Common myeloid progenitor, CD34-positive (primary cell): ENCODE data around the gene MATN1.

Source experiments
- CTCF ChIA-PET: fragments of 350-600 bp; sonication (Branson Sonifier 250); formaldehyde crosslinking; loops from one replicate; lab custom pipeline; 2021; ENCODE audit warnings: antibody characterized with exemption; lab: Charles Lee
- POLR2A ChIA-PET: fragments of 350-600 bp; sonication (Branson Sonifier 250); formaldehyde crosslinking; loops from one replicate; lab custom pipeline; 2021; ENCODE audit warnings: antibody characterized with exemption; lab: Charles Lee
- DNase-seq, 3 donors: peaks; one replicate each; pipeline versions ENCODE4 v3.0.0 to v3.0.0-alpha.2; 2013
- H3K27ac ChIP-seq, 2 experiments: 1 replicate in 1 of 2; 2 replicates in 1 of 2; pipeline ENCODE4 v1.7.0; 2013; ENCODE audit warnings: inconsistent platforms in 2 of 2, low read length in 2 of 2, mild to moderate bottlenecking in 2 of 2, low read depth in 1 of 2, moderate library complexity in 1 of 2; ENCODE audit not compliant: severe bottlenecking in 2 of 2, insufficient read depth in 1 of 2, poor library complexity in 1 of 2
- H3K27me3 ChIP-seq, 5 experiments: replicated peaks in 2 of 5; 1 replicate in 3 of 5; 2 replicates in 2 of 5; pipeline versions ENCODE4 v1.6.1 to v1.7.0; 2013; ENCODE audit warnings: low read length in 4 of 5, mild to moderate bottlenecking in 2 of 5, moderate library complexity in 2 of 5, inconsistent platforms in 1 of 5; ENCODE audit not compliant: insufficient read depth in 5 of 5, control insufficient read depth in 4 of 5
- H3K36me3 ChIP-seq, 4 experiments: 1 replicate in 2 of 4; 2 replicates in 2 of 4; pipeline versions ENCODE4 v1.6.1 to v1.7.0; 2013; ENCODE audit warnings: low read length in 3 of 4, control low read depth in 1 of 4, mild to moderate bottlenecking in 1 of 4; ENCODE audit not compliant: control insufficient read depth in 4 of 4, insufficient read depth in 4 of 4
- H3K4me1 ChIP-seq, 4 experiments: 1 replicate in 3 of 4; 2 replicates in 1 of 4; pipeline versions ENCODE4 v1.6.1 to v1.7.1; 2013; ENCODE audit warnings: low read length in 3 of 4, mild to moderate bottlenecking in 3 of 4, control low read depth in 1 of 4, inconsistent platforms in 1 of 4, moderate library complexity in 1 of 4; ENCODE audit not compliant: control insufficient read depth in 4 of 4, insufficient read depth in 4 of 4; ENCODE audit errors: control extremely low read depth in 1 of 4
- H3K4me3 ChIP-seq, 7 experiments: 1 replicate in 4 of 7; 2 replicates in 3 of 7; pipeline versions ENCODE4 v1.5.1 to v1.7.0; 2013; ENCODE audit warnings: mild to moderate bottlenecking in 7 of 7, low read length in 6 of 7, moderate library complexity in 6 of 7, inconsistent platforms in 2 of 7, low read depth in 2 of 7, control low read depth in 1 of 7; ENCODE audit not compliant: insufficient read depth in 4 of 7, control insufficient read depth in 1 of 7; ENCODE audit errors: extremely low read depth in 1 of 7
- H3K9me3 ChIP-seq, 5 experiments: 1 replicate in 4 of 5; 2 replicates in 1 of 5; pipeline versions ENCODE4 v1.6.1 to v1.7.1; 2013; ENCODE audit warnings: low read length in 4 of 5, mild to moderate bottlenecking in 2 of 5, inconsistent platforms in 1 of 5, low read depth in 1 of 5, moderate library complexity in 1 of 5; ENCODE audit not compliant: control insufficient read depth in 4 of 5, insufficient read depth in 2 of 5; ENCODE audit errors: control extremely low read depth in 1 of 5
- WGBS: methylation state at CpG from one replicate; pipeline ENCODE4 v1.1.5; 2013; ENCODE audit not compliant: insufficient coverage; 5-methylcytosine and 5-hydroxymethylcytosine counted together

The MATN1 gene

DNA sequence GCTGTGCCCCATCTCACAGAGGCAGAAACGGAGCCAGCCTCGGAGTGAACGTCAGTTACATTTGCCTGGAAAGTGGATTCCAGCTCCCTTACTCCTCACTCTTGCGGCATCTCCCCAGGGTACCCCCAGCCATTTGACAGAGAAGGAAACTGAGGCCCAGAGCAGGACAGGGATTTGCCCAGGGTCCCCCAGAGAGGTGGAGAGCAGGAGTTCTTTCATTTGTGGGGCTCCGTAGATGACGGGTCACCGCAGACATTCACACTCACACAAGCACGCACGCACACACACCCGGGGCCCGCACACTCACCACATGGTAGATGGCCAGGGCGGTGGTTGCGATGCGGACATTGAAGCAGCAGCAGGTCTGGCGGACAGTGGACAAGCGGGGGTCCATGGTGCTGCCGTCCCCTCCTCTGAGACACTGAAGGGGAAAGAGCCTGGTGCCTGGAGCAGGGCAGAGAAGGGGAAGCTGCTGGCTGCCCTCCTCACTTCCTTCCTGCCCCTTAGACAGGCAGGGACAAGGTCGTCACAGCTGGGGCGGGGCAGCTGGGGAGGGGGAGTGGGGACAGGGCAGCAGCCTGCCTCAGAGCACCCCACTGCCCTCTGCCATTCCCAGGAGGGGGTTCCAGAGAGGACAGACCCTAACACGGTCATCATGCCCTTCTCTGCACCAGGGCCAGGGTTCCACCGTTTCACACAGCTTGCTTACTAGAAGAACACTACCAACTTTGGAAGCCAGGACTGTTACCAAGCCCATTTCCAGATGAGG is 34.2 kb upstream of the MATN1 start, which contains the start of gene LAPTM5:
TSS of gene LAPTM5 (minus strand) at position 423 of the 769 bp plus-strand sequence. CDS start at position 394, 29 bp downstream.
- CTCF ChIA-PET, result interaction anchor here (0.8 to 13.9 kb wide), 10 partner anchors 9 to 38 kb away, joined by 3 to 152 read pairs (median 21); no protein-coding TSS in a partner anchor
- POLR2A ChIA-PET, result interaction anchor here (0.7 to 6.4 kb wide), 10 partner anchors 11 to 162 kb away, joined by 3 to 119 read pairs (median 7); no protein-coding TSS in a partner anchor
- Histone ChIP-seq H3K27me3 (no peaks in the 10 kb centered on the region), H3K36me3 (peaks cover 0 to 14% (median under 1%) of the 10 kb centered on the region in 4 experiments), H3K4me3 (peak within 1 kb of the TSS; percentile 51 to 96 (median 93)), H3K27ac (peak within 1 kb of the TSS; percentile 97 to 99), H3K9me3 (no peaks in the 10 kb centered on the region), H3K4me1 (peaks cover 51 to 98% (median 91%) of the 10 kb centered on the region in 4 experiments)
- DNase-seq, result peak; percentile 72 to 90 (median 83)
- 0% methylated on average over 12 of the region's 21 CpGs for WGBS

- peak overlapping the region; percentile 97 to 99 for H3K27ac ChIP-seq
- WGBS, result 0% methylated on average over 17 of the region's 17 CpGs
- POLR2A ChIA-PET, result interaction anchor here (0.7 to 6.4 kb wide), 9 partner anchors 11 to 163 kb away, joined by 3 to 119 read pairs (median 7); no protein-coding TSS in a partner anchor
- H3K9me3 ChIP-seq, result no peaks in the 10 kb centered on the region
- CTCF ChIA-PET, result interaction anchor here (0.9 to 13.9 kb wide), 9 partner anchors 11 to 156 kb away, joined by 3 to 152 read pairs (median 26); no protein-coding TSS in a partner anchor
- H3K36me3 ChIP-seq, result peaks cover 0 to 20% (median 3%) of the 10 kb centered on the region in 4 experiments
- H3K4me3 ChIP-seq, result peak overlapping the region; percentile 51 to 96 (median 93)
- no peaks in the 10 kb centered on the region for H3K27me3 ChIP-seq
- H3K4me1 ChIP-seq, result peaks cover 51 to 98% (median 91%) of the 10 kb centered on the region in 4 experiments
- peak; percentile 97 to 100 (median 99) for DNase-seq
Measured at GRCh38 chr1:30756545-30757351, 33.4 kb upstream of the MATN1 start.

GRCh38 chr1:30756206-30756544 is 32.8 kb upstream of the MATN1 start:
- Histone ChIP-seq H3K36me3 (peaks cover 0 to 23% (median 3%) of the 10 kb centered on the region in 4 experiments), H3K9me3 (no peaks in the 10 kb centered on the region), H3K27me3 (no peaks in the 10 kb centered on the region), H3K4me1 (peaks cover 48 to 98% (median 91%) of the 10 kb centered on the region in 4 experiments), H3K27ac (peak overlapping the region; percentile 3 to 99), H3K4me3 (peak overlapping the region; percentile 51 to 96 (median 93))
- DNase-seq, result no peak
- ChIA-PET CTCF (interaction anchor here (0.9 to 13.9 kb wide), 8 partner anchors 12 to 156 kb away, joined by 3 to 152 read pairs (median 34); no protein-coding TSS in a partner anchor), POLR2A (interaction anchor here (0.6 to 6.4 kb wide), 9 partner anchors 12 to 169 kb away, joined by 3 to 119 read pairs (median 7); no protein-coding TSS in a partner anchor)
- WGBS, result 68% methylated on average over 2 of the region's 4 CpGs

DNA sequence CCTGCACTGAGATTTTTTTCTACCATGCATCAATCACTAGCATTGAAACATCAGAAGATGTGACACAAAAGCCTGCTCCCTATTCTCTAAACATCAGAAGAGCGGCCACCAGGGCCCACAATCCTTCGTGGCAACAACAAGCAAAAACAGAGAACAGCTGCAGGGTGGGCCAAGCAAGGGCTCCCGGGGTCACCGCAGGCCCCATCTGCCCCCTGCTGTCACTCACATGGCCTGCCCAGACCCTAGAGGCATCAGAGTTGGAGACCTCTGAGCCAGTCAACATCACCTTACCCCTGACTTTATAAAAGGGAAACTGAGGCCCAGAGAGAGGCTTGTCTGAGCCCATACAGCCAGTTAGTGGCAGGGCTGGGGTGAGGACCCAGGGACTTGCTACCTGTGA is 32.4 kb upstream of the MATN1 start:
- 44% methylated on average over 3 of the region's 4 CpGs for WGBS
- peak overlapping the region; percentile 3 to 99 for H3K27ac ChIP-seq
- POLR2A ChIA-PET, result interaction anchor here (0.6 to 6.4 kb wide), 6 partner anchors 12 to 170 kb away, joined by 3 to 119 read pairs (median 16); no protein-coding TSS in a partner anchor

DNA sequence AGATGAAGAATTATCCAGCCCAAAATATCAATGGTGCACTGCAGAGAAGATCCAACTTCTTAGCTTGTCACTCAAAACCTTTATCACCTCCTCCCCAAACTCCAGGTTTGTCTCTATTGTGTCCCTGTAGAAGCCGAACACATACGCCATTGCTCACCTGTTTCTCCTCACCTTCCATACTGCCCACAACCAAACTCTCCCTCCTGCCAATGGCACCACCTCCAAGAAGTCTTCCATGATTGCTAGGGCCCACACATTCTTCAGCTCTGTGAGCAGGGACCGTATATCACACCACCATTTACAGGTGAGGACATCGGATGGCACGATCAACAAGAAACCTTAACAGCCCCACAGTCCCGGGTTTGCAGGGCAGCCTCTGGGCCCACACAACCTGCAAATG is 31.9 kb upstream of the MATN1 start:
- Histone ChIP-seq H3K27me3 (no peaks in the 10 kb centered on the region), H3K9me3 (no peaks in the 10 kb centered on the region), H3K4me3 (peak overlapping the region in 6 of 7 experiments; percentile 65 to 96 (median 94)), H3K4me1 (peaks cover 47 to 98% (median 91%) of the 10 kb centered on the region in 4 experiments), H3K27ac (peak overlapping the region in 1 of 2 experiments; percentile 99), H3K36me3 (peaks cover 0 to 29% (median 3%) of the 10 kb centered on the region in 4 experiments)
- POLR2A ChIA-PET, result interaction anchor here (1.3 to 6.4 kb wide), 4 partner anchors 11 to 24 kb away, joined by 4 to 119 read pairs (median 50); no protein-coding TSS in a partner anchor
- 81% methylated on average over 6 of the region's 6 CpGs for WGBS
- DNase-seq, result no peak
- CTCF ChIA-PET, result interaction anchor here (0.8 to 13.9 kb wide), 11 partner anchors 7 to 35 kb away, joined by 3 to 152 read pairs (median 11); no protein-coding TSS in a partner anchor

More for the DNA sequence above, 32.4 kb upstream of the MATN1 start:
- Histone ChIP-seq H3K4me3 (peak overlapping the region; percentile 5 to 96 (median 93)), H3K9me3 (no peaks in the 10 kb centered on the region), H3K36me3 (peaks cover 0 to 24% (median 3%) of the 10 kb centered on the region in 4 experiments), H3K4me1 (peaks cover 47 to 98% (median 91%) of the 10 kb centered on the region in 4 experiments), H3K27me3 (no peaks in the 10 kb centered on the region)
- CTCF ChIA-PET, result interaction anchor here (1.1 to 13.9 kb wide), 11 partner anchors 10 to 36 kb away, joined by 3 to 152 read pairs (median 16); no protein-coding TSS in a partner anchor
- DNase-seq, result no peak

DNA sequence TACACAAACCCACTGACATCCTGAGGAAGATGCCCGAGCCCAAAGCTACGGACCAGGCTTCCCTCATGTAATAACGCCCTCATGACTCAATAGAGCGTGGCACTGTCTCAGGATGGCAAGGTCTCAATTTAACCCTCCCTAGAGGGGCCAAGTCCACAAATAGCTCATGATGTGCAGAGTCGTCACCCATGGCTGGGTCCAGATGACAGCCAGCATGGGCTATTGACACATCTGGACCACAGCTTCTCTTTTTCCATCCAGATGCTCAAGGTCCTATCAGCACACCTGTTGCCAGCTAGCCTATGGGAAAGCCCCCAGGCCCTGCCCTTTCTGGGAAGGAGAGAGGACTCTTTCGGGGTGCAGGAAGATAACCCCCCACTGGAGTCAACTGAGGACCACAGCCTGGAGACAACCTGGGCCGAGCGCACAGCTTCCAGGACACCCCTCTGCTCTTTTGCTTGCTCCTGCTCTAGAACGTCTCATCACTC is 31.3 kb upstream of the MATN1 start:
- peaks cover 48 to 98% (median 91%) of the 10 kb centered on the region in 4 experiments for H3K4me1 ChIP-seq
- H3K4me3 ChIP-seq, result peak overlapping the region; percentile 8 to 96 (median 93)
- WGBS, result 39% methylated on average over 8 of the region's 9 CpGs
- H3K36me3 ChIP-seq, result peaks cover 0 to 33% (median 3%) of the 10 kb centered on the region in 4 experiments
- peak overlapping the region in 1 of 2 experiments; percentile 99 for H3K27ac ChIP-seq
- no peaks in the 10 kb centered on the region for H3K27me3 ChIP-seq
- ChIA-PET CTCF (interaction anchor here (0.8 to 13.9 kb wide), 11 partner anchors 8 to 35 kb away, joined by 3 to 152 read pairs (median 11); no protein-coding TSS in a partner anchor), POLR2A (interaction anchor here (0.7 to 6.4 kb wide), 6 partner anchors 11 to 56 kb away, joined by 3 to 119 read pairs (median 6); no protein-coding TSS in a partner anchor)
- no peaks in the 10 kb centered on the region for H3K9me3 ChIP-seq
- peak in 2 of 3 donors; percentile 79 to 81 for DNase-seq
